Measurements from ENCODE around the gene CLEC2L.

Gene CLEC2L

DNA sequence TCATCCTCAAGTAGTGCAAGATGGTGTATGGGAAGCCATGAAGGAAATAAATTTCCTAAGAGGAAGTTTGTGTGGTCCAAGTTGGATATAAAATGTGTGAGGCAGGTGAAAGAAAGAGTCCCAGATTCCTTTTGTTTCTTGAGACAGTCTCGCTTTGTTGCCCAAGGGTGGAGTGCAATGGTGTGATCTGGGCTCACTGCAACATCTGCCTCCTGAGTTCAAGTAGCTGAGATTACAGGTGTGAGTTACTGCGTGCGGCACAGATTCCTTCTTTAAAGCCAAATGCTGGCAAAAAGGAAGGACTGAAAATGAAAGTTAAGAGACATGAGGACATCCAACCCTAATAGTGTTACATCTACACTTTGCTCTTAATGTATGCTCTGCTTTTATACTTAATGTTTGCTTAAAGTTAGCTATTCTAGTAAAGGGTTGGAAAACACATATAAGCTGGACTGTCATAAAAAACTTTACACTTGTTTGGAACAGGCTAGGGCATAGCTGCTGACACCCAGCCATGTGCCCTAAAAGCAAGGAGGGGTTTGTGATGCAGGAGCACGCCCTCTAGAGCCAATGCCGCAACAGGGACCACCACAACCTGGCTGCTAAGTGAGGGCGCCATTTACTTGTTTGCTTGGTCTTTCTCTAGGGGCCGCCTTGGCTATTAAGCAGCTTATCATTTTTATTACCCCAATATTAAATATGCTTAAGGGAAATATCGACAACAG, 34.5 kb downstream of the CLEC2L start:
- no peak for DNase-seq (ENCODE audit: low read depth in 2 of 2)

DNA sequence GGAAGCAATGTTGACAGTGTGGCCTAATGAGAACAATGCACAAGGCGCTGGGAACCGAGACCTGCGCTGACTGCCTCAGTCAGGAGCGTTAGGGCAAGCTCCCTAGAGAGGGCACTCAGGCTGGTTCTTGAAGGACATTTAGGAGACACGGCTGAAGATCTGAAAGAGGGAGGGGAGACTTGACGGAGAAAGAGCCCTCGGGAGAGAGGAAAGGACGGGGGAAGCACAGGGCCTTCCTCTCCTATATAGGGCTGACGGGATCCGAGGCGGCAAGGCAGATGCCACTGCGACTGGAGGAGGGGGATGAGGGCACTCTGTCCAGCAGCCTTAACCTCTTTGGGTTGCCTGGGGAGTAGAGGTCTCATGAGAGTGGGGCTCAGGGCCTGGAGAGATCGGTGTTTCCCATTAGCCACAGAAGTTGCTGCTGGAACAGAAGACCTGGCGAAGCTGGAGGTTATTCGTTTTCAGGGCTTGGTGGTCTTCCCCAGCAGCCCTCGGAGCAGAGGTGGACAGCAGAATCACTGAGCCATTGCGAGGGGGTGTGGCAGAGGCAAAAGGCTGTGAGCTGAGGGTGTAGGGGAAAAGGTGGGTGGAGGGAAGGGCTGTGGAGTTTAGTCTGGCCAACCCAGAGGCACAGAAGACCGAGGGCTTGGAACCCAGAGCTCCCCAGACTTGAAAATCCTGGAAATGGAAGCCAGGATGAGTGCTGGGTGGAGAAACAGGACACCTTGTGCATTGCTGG, 36.0 kb downstream of the CLEC2L start:
- no peak for DNase-seq (ENCODE audit: low read depth in 2 of 2)

- no peak for DNase-seq (ENCODE audit: low read depth in 2 of 2)
Observed at GRCh38 chr7:139560199-139560598, 36.7 kb downstream of the CLEC2L start.

- no peak for DNase-seq (ENCODE audit: low read depth in 2 of 2)
Observed at GRCh38 chr7:139560678-139561077, 37.2 kb downstream of the CLEC2L start.

DNA sequence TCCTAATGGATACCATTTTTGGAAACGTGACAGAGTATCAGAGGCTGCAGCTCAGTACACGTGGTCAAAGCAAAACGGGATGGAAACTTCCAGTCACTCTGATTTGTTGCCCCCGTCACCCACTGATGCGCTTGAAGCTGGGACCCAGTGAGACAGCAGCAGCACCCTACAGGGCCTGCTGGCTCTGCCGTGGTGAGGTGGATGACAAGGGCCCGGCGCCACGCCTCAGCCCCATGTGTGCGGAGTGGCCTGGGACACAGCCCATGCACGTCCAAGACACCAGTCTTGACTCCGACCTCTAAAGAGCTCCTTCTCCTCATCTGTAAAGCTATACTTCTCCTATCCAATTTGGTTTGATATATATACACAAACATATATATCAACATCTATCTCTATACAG, 39.0 kb downstream of the CLEC2L start:
- DNase-seq (ENCODE audit: low read depth in 2 of 2), result no peak

DNA sequence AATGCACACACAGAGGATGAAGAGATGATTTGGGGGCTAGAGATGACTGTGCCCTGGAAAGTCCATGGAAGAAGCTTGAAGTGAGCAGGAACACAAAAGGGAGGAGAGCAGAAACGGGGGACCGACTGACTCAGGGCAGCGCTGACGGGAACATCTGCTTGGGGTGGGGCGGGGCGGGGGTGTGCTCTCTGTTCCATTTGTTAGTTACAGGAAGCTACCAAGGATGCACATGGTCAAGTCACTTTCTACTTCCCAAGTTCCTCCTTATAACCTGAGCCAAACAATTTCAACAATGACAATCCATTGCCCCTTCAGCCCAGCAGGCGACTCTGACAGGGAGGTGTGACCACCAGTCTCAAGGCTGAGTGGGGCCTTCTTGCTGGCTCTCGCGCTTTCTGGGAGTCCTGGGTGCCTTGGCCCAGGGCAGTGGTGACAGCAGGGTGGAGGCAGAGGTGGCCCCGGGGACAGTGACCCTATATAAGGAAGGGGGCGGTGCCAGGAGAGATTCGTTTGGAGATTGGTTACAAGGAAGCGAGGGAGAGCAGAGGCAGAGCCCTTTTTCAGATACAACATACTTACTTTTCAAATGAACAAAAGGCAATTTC, 39.6 kb downstream of the CLEC2L start:
- no peak for DNase-seq (ENCODE audit: low read depth in 2 of 2)

- no peak for DNase-seq (ENCODE audit: low read depth in 2 of 2)
Observed at GRCh38 chr7:139563856-139564255, 40.4 kb downstream of the CLEC2L start.

DNA sequence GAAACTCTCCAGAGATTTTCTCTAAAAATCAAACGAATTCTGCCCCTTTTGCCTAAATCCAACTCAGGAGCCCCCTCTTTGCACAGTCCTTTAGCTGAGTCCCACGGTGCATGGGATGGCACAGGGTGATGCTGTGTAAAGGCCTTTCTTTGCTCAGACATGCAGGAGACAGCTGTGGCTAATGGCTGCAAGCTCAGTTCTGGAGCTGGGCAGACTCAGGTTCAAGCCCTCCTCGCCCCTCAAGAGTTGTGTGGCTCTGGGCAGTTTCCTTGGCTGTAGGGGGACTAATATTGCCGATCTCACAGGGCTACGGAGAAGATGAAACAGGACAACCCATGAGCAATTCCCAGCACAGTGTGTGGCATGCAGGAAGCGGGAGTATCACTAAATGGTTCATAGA, 42.6 kb downstream of the CLEC2L start:
- DNase-seq (ENCODE audit: low read depth in 2 of 2), result no peak

DNA sequence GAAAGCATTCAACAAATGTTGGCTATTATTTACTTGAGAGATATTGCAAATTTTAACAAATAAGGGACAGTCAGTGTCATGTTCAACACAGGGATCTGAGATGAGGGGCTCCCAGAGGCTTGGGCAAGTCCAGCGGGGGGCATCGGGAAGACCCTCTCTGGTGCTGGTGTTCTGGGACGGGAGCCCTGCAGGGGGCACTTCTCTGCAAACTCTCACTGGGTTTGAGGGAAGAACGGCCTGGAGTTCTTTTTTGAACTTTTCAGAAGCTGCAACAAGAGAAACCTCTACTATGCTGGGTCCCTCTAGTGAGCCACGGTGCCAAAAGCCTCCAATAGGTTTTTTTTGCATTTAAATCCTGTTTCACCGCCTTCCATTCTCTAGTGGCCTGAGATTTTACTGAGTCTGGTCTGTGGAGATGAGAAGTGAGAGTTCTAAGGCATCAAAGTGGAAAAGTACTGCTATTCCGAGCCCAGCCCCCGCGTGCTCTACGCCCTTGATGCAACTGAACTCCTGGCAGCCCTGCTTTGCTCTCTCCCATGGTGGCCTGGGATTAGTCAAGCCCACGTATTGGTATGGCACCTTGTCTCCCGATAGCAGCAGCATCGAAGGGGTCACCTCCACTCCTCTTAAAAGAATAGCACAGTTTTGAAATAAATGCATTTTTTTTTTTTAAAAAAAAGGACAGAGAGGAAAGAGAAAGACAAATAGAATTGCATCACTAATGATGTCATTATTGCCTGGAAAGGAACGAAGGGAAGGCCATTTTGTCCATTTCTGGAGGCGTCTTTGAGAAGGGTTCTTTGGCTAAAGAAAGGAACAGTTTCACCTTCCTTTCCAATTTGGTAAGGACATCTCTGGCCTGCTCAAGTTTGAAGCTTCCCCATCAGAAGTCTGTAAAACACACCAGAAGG, 43.5 kb downstream of the CLEC2L start:
- no peak for DNase-seq (ENCODE audit: low read depth in 2 of 2)

- no peak for DNase-seq (ENCODE audit: low read depth in 2 of 2)
Observed at GRCh38 chr7:139567647-139568345, 44.3 kb downstream of the CLEC2L start.

GRCh38 chr7:139568346-139568675, 44.8 kb downstream of the CLEC2L start:
- DNase-seq (ENCODE audit: low read depth in 2 of 2), result no peak

GRCh38 chr7:139568813-139569490, 45.5 kb downstream of the CLEC2L start:
- DNase-seq (ENCODE audit: low read depth in 2 of 2), result no peak

- no peak for DNase-seq (ENCODE audit: low read depth in 2 of 2)
Observed at GRCh38 chr7:139570119-139570518, 46.6 kb downstream of the CLEC2L start.

- DNase-seq (ENCODE audit: low read depth in 2 of 2), result no peak
Observed at GRCh38 chr7:139570626-139571025, 47.1 kb downstream of the CLEC2L start.

GRCh38 chr7:139571190-139571589, 47.7 kb downstream of the CLEC2L start:
- DNase-seq (ENCODE audit: low read depth in 2 of 2), result no peak

DNA sequence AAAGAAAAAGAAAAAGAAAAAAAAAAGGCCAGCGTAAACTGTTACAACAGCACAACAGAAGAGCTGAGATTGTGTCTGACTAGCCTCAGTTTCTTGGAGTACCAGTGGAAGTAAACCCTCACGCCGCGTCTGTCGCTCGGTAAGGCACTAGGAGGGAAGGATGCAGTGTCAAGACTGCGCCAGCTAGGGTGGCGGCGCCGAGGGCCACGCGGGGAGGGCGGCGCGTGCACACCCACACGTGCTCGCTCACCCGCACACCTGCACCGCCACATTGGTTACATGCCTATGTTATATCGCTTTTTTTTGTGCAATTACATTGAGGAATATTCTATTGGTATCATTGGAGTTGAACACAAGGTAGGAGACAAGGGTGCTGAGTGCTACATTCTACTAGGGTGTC, 48.2 kb downstream of the CLEC2L start:
- DNase-seq (ENCODE audit: low read depth in 2 of 2), result no peak

DNA sequence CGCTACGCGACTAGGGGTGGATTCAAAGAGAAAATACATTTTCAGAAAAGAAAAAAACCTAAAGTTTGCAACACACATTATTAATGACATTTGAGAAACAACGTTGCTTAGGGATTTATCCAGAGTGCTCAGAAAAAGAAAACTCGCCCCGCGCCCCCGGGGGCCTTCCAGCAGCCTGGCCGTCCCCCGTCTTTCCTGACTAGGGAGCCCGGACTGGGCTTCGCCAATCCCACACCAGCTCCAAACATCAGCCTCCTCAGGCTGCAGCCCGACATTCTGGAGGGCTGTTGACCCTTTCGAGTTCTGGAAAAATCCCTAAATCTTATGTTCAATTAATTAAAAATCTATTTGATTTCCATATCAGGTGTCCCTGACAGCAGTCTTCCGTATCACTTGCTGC, 48.6 kb downstream of the CLEC2L start:
- no peak for DNase-seq (ENCODE audit: low read depth in 2 of 2)

GRCh38 chr7:139572704-139573385, 49.4 kb downstream of the CLEC2L start:
- DNase-seq (ENCODE audit: low read depth in 2 of 2), result no peak

DNA sequence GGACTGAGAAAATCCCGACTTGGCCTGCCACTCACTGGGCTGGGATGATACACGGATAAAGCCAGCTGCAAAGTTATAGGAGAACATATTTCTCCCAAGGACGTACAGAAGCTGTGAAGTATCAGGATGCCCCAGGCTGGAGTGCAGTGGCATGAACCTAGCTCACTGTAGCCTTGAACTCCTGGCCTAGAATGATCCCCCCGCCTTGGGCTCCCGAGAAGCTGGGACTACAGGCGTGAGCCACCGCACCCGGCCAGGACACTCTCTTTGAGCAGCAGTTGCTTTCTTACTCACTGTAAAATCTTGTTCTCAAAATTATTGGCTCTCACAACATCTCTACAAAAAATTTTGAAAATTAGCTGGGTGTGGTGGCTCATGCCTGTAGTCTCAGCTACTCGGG, 50.4 kb downstream of the CLEC2L start:
- DNase-seq (ENCODE audit: low read depth in 2 of 2), result no peak

GRCh38 chr7:139574618-139575337, 51.3 kb downstream of the CLEC2L start:
- DNase-seq (ENCODE audit: low read depth in 2 of 2), result no peak

Measured in stimulated activated CD4-positive, alpha-beta T cell treated with anti-CD3 and anti-CD28 coated beads, Interleukin-4, amount 100 ng/mL, for 48 hours (primary cell).